Measurements from ENCODE around the gene VPS39.

Gene VPS39

DNA sequence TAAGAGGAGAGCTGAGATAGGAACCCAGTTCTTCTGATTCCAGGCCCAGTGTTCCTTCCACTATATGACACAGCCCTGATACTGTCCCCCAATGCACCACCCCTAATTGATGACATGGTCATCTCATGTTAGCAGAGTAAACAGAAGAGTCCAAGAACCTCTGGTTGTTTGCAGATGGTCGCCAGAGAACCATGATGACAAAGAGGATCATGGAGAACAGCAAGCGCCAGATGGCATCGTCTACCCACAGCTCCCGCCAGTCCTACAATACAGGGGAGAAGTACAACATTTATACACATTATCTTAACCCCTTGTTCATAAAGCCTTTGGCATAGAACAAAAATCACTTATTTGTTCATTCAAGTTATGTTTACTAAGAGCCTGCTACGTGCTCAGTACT lies 18.5 kb upstream of the VPS39 start:
- no peak for TF ChIP-seq PAX5 (IDR thresholded peaks at IDR 0.05; ENCODE audit: insufficient read depth, low read length, severe bottlenecking)
- no peak for TF ChIP-seq SPI1 (IDR thresholded peaks at IDR 0.05; ENCODE audit: low read depth, low read length)
- no peak for TF ChIP-seq POU2F2 (IDR thresholded peaks at IDR 0.05; ENCODE audit: low read depth, low read length)
- TF ChIP-seq TAF1 (IDR thresholded peaks at IDR 0.05; ENCODE audit: low read depth, low read length), result no peak
- no peak for TF ChIP-seq POLR2AphosphoS5 (IDR thresholded peaks at IDR 0.05; ENCODE audit: low read depth, low read length)
- no peak for TF ChIP-seq POLR2A (IDR thresholded peaks at IDR 0.05; ENCODE audit: low read depth, low read length)
- DNase-seq (ENCODE audit: insufficient read length, low spot score) (no peak), FAIRE-seq (no peak)

- no peak for TF ChIP-seq POU2F2 (IDR thresholded peaks at IDR 0.05; ENCODE audit: low read depth, low read length)
- TF ChIP-seq POLR2AphosphoS5 (IDR thresholded peaks at IDR 0.05; ENCODE audit: low read depth, low read length), result no peak
- TF ChIP-seq PAX5 (IDR thresholded peaks at IDR 0.05; ENCODE audit: insufficient read depth, low read length, severe bottlenecking), result no peak
- no peak for TF ChIP-seq POLR2A (IDR thresholded peaks at IDR 0.05; ENCODE audit: low read depth, low read length)
- no peak for TF ChIP-seq SPI1 (IDR thresholded peaks at IDR 0.05; ENCODE audit: low read depth, low read length)
- no peak for TF ChIP-seq TAF1 (IDR thresholded peaks at IDR 0.05; ENCODE audit: low read depth, low read length)
Observed at GRCh38 chr15:42220216-42220615, 12.1 kb upstream of the VPS39 start.

DNA sequence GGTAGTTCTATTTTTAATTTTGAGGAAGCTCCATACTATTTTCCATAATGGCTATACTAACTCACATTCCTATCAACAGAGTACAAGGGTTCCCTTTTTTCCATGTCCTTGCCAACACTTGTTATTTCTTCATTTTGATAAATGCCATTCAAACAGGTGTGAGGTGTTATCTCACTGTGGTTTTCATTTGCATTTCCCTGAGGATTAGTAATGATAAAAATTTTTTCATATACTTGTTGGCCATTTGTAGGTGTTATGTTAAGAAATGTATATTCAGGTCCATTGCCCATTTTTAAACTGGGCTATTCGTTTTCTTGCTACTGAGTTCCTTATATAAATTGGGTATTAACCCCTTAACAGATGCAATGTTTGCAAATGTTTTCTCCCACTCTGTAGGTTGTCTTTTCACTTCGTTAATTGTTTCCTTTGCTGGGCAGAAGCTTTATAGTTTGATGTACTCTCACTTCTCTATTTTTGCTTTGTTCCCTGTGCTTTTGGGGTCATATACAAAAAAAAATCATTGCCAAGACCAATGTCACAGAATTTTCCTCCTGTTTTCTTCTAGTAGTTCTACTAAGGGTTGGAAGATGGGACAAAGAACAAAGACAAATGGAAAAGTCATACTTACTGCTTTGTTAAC lies 11.0 kb upstream of the VPS39 start:
- TF ChIP-seq SPI1 (IDR thresholded peaks at IDR 0.05; ENCODE audit: low read depth, low read length), result peak; percentile 90
- no peak for TF ChIP-seq POU2F2 (IDR thresholded peaks at IDR 0.05; ENCODE audit: low read depth, low read length)
- DNase-seq (ENCODE audit: insufficient read length, low spot score) (no peak), FAIRE-seq (peak; percentile 61)

More at GRCh38 chr15:42220216-42220615, 12.1 kb upstream of the VPS39 start:
- DNase-seq (ENCODE audit: insufficient read length, low spot score) (no peak), FAIRE-seq (no peak)

DNA sequence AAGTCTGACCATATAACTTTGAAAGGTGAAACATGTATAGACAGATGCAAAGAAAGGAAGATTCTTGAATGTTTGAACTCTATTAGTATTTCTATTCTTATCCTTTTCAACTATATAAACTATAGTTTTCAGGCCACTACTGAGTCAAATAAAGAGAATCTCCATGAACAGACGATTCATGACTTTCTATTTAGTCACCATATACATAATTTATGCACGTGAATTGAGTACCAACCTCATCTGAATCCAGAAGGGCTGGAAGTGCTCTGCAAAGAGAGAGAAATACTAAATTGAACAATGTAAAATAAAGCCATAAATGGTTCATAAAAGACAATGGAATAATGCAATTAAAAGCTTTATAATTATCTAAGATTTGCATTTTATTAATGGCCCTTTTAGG lies 9.5 kb upstream of the VPS39 start:
- FAIRE-seq (no peak), DNase-seq (ENCODE audit: insufficient read length, low spot score) (no peak)
- TF ChIP-seq TAF1 (IDR thresholded peaks at IDR 0.05; ENCODE audit: low read depth, low read length) (no peak), POU2F2 (IDR thresholded peaks at IDR 0.05; ENCODE audit: low read depth, low read length) (no peak), PAX5 (IDR thresholded peaks at IDR 0.05; ENCODE audit: insufficient read depth, low read length, severe bottlenecking) (no peak), POLR2A (IDR thresholded peaks at IDR 0.05; ENCODE audit: low read depth, low read length) (no peak), SPI1 (IDR thresholded peaks at IDR 0.05; ENCODE audit: low read depth, low read length) (no peak), POLR2AphosphoS5 (IDR thresholded peaks at IDR 0.05; ENCODE audit: low read depth, low read length) (no peak)

DNA sequence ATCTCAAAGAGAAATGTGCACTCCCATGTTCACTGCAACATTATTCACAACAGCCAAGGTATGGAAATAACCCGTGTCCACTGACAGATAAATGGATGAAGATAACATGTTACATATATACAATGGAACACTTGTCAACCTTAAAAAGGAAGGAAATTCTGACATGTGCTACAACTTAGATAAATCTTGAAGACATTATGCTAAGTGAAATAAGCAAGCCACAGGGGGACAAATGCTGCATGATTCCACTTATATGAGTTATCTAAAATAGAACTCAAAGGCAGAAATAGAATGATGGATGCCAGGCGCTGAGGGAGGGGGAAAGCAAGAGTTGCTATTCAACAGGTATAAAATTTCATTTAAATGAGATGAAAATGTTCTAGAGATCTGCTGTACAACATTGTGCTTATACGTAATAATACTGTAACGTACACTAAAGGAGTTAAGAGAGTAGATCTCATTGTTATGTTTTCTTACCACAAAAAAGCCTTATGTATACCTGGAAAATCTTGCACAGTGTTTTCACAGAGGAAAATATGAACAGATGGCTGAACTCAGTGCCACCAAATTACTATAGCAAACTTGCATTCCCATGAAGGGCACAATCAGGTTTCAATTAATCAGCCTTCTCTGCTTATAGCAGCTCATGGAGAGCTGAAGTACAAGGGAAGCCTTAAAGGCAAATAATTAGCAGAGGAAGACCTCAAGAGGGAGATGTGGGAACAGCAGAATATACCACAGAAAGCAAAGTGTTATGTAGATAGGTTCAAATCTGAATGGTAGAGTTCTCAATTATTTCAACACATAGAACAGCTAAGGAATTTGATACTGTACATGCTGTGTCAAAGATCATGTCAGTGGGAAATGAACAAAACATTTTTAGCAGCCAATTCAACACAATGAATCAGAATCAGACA lies 8.1 kb upstream of the VPS39 start:
- FAIRE-seq, result no peak
- no peak for DNase-seq (ENCODE audit: insufficient read length, low spot score)
- no peak for TF ChIP-seq POLR2A (IDR thresholded peaks at IDR 0.05; ENCODE audit: low read depth, low read length)
- no peak for TF ChIP-seq PAX5 (IDR thresholded peaks at IDR 0.05; ENCODE audit: insufficient read depth, low read length, severe bottlenecking)
- TF ChIP-seq POLR2AphosphoS5 (IDR thresholded peaks at IDR 0.05; ENCODE audit: low read depth, low read length), result no peak
- TF ChIP-seq TAF1 (IDR thresholded peaks at IDR 0.05; ENCODE audit: low read depth, low read length), result no peak
- no peak for TF ChIP-seq POU2F2 (IDR thresholded peaks at IDR 0.05; ENCODE audit: low read depth, low read length)
- no peak for TF ChIP-seq SPI1 (IDR thresholded peaks at IDR 0.05; ENCODE audit: low read depth, low read length)

DNA sequence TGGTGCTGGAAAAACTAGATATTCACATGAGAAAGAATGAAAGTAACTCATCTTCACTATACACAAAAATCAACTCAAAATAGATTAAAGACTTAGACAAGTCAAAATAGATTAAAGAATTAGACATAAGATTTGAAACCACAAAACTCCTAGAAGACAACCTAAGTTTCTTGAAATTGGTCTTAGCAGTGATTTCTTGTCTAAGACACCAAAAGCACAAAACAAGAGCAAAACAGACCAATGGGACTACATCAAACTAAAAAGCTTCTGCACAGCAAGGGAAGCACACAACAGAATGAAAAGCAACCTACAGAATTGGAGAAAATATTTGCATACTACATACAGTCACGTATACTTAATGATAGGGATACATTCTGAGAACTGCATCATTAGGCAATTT lies 6.5 kb upstream of the VPS39 start:
- no peak for TF ChIP-seq PAX5 (IDR thresholded peaks at IDR 0.05; ENCODE audit: insufficient read depth, low read length, severe bottlenecking)
- no peak for TF ChIP-seq POLR2A (IDR thresholded peaks at IDR 0.05; ENCODE audit: low read depth, low read length)
- TF ChIP-seq SPI1 (IDR thresholded peaks at IDR 0.05; ENCODE audit: low read depth, low read length), result no peak
- TF ChIP-seq POLR2AphosphoS5 (IDR thresholded peaks at IDR 0.05; ENCODE audit: low read depth, low read length), result no peak
- TF ChIP-seq POU2F2 (IDR thresholded peaks at IDR 0.05; ENCODE audit: low read depth, low read length), result no peak
- TF ChIP-seq TAF1 (IDR thresholded peaks at IDR 0.05; ENCODE audit: low read depth, low read length), result no peak
- DNase-seq (ENCODE audit: insufficient read length, low spot score) (no peak), FAIRE-seq (peak; percentile 33)

GRCh38 chr15:42213511-42213910 lies 5.4 kb upstream of the VPS39 start:
- FAIRE-seq (no peak), DNase-seq (ENCODE audit: insufficient read length, low spot score) (no peak)
- TF ChIP-seq POLR2AphosphoS5 (IDR thresholded peaks at IDR 0.05; ENCODE audit: low read depth, low read length) (no peak), SPI1 (IDR thresholded peaks at IDR 0.05; ENCODE audit: low read depth, low read length) (no peak), POLR2A (IDR thresholded peaks at IDR 0.05; ENCODE audit: low read depth, low read length) (no peak), PAX5 (IDR thresholded peaks at IDR 0.05; ENCODE audit: insufficient read depth, low read length, severe bottlenecking) (no peak), TAF1 (IDR thresholded peaks at IDR 0.05; ENCODE audit: low read depth, low read length) (no peak), POU2F2 (IDR thresholded peaks at IDR 0.05; ENCODE audit: low read depth, low read length) (no peak)

DNA sequence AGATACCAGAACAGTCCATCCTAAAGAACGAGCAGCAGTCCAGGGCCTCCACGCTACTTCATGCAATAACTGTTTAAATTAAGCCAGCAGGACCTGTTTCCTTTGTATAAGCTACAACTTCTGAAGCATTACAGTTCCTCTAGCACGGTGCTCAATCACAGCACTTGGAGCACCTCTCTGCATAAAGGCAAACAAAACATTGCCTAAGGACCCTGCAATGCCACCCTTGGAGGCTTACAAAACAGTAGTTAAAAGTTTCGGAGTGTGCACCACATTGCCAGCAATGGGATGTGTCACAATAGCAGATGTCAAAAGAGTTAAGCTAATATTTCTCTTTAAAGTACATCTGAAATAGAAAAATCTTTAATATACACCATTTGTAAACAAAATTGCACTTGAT lies 2.6 kb upstream of the VPS39 start:
- DNase-seq (ENCODE audit: insufficient read length, low spot score), result no peak
- no peak for TF ChIP-seq POLR2AphosphoS5 (IDR thresholded peaks at IDR 0.05; ENCODE audit: low read depth, low read length)
- TF ChIP-seq TAF1 (IDR thresholded peaks at IDR 0.05; ENCODE audit: low read depth, low read length), result no peak
- TF ChIP-seq POLR2A (IDR thresholded peaks at IDR 0.05; ENCODE audit: low read depth, low read length), result no peak
- no peak for TF ChIP-seq POU2F2 (IDR thresholded peaks at IDR 0.05; ENCODE audit: low read depth, low read length)
- TF ChIP-seq PAX5 (IDR thresholded peaks at IDR 0.05; ENCODE audit: insufficient read depth, low read length, severe bottlenecking), result no peak
- TF ChIP-seq SPI1 (IDR thresholded peaks at IDR 0.05; ENCODE audit: low read depth, low read length), result no peak
- no peak for FAIRE-seq

DNA sequence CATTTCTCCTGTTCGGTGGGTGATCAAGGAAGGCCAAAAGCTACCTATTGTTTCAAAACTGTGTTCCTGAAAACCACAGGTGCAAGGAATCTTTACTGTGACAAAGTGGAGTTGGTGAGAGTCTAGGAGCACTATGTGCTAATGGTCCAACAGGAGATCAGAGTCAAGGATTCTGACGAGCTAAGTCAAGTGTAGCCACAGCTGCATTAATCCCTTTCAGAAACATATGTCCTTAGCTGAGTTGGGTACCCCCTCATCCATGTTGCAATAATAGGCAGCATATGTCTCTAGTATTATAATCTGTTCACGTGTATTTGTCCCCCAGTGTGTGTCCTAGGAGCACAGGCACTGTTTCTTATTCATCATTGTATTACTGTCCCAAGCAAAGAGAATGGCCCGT lies 1.7 kb downstream of the VPS39 start:
- FAIRE-seq (no peak), DNase-seq (ENCODE audit: insufficient read length, low spot score) (no peak)
- TF ChIP-seq POU2F2 (IDR thresholded peaks at IDR 0.05; ENCODE audit: low read depth, low read length) (no peak), POLR2AphosphoS5 (IDR thresholded peaks at IDR 0.05; ENCODE audit: low read depth, low read length) (no peak), SPI1 (IDR thresholded peaks at IDR 0.05; ENCODE audit: low read depth, low read length) (no peak), PAX5 (IDR thresholded peaks at IDR 0.05; ENCODE audit: insufficient read depth, low read length, severe bottlenecking) (no peak), POLR2A (IDR thresholded peaks at IDR 0.05; ENCODE audit: low read depth, low read length) (no peak), TAF1 (IDR thresholded peaks at IDR 0.05; ENCODE audit: low read depth, low read length) (no peak)

All from GM12891 (cell line).